Liver (tissue), 9 donors: ENCODE data around the gene NT5M. TPM values are rescaled to one million over a fixed set of nuclear protein-coding genes. Genes with fewer than 3 reads are reported as not detected.

Source experiments
- DNase-seq: peaks from one replicate; pipeline ENCODE4 v3.0.0-alpha.2; 2017; ENCODE audit warnings: low spot score
- H3K27ac ChIP-seq, 2 donors: one replicate each; pipeline ENCODE4 v1.7.0; 2013; ENCODE audit warnings: inconsistent platforms in 2 of 2, low read length in 2 of 2, control low read depth in 1 of 2, low read depth in 1 of 2, mild to moderate bottlenecking in 1 of 2
- H3K27me3 ChIP-seq, 4 donors: one replicate each; pipeline versions ENCODE4 v1.6.1 to v1.7.0; 2013; ENCODE audit warnings: low read length in 3 of 4, inconsistent platforms in 1 of 4, mild to moderate bottlenecking in 1 of 4, moderate library complexity in 1 of 4; ENCODE audit not compliant: control insufficient read depth in 4 of 4, insufficient read depth in 4 of 4
- H3K36me3 ChIP-seq, 4 donors: one replicate each; pipeline versions ENCODE4 v1.6.1 to v1.7.0; 2013; ENCODE audit warnings: low read length in 3 of 4, mild to moderate bottlenecking in 3 of 4, low read depth in 1 of 4, moderate library complexity in 1 of 4; ENCODE audit not compliant: control insufficient read depth in 4 of 4, insufficient read depth in 3 of 4
- H3K4me1 ChIP-seq, 4 donors: one replicate each; pipeline versions ENCODE4 v1.6.1 to v1.7.0; 2013; ENCODE audit warnings: low read length in 3 of 4, mild to moderate bottlenecking in 3 of 4, moderate library complexity in 1 of 4; ENCODE audit not compliant: control insufficient read depth in 4 of 4, insufficient read depth in 4 of 4
- H3K4me3 ChIP-seq, 3 donors: one replicate each; pipeline versions ENCODE4 v1.6.1 to v1.7.0; 2013; ENCODE audit warnings: low read length in 3 of 3, control low read depth in 1 of 3, low read depth in 1 of 3, mild to moderate bottlenecking in 1 of 3
- H3K9ac ChIP-seq, 2 donors: one replicate each; pipeline ENCODE4 v1.7.0; 2013; ENCODE audit warnings: low read length in 2 of 2, mild to moderate bottlenecking in 2 of 2, moderate library complexity in 2 of 2, control low read depth in 1 of 2, low read depth in 1 of 2
- H3K9me3 ChIP-seq, 4 donors: one replicate each; pipeline versions ENCODE4 v1.6.1 to v1.7.0; 2013; ENCODE audit warnings: low read length in 3 of 4; ENCODE audit not compliant: control insufficient read depth in 4 of 4
- EGR1 ChIP-seq, 2 donors: IDR thresholded peaks; 2 replicates each; pipeline ENCODE4 v1.6.1; 2016 to 2018; ENCODE audit warnings: antibody characterized with exemption in 2 of 2, low read depth in 2 of 2
- FOXA2 ChIP-seq: IDR thresholded peaks from 2 replicates; pipeline ENCODE4 v1.6.1; 2016; ENCODE audit warnings: antibody characterized with exemption
- GABPA ChIP-seq, 2 donors: IDR thresholded peaks in 1 of 2; conservative IDR thresholded peaks in 1 of 2; 2 replicates each; pipeline ENCODE4 v1.6.1; 2016; ENCODE audit warnings: antibody characterized with exemption in 2 of 2, mild to moderate bottlenecking in 1 of 2, moderate library complexity in 1 of 2
- HNF4A ChIP-seq, 2 donors: conservative IDR thresholded peaks; 2 replicates each; pipeline ENCODE4 v1.6.1; 2016; ENCODE audit warnings: antibody characterized with exemption in 2 of 2, mild to moderate bottlenecking in 2 of 2
- HNF4G ChIP-seq: IDR thresholded peaks from 2 replicates; pipeline ENCODE4 v1.6.1; 2016; ENCODE audit warnings: antibody characterized with exemption
- JUND ChIP-seq, 2 donors: IDR thresholded peaks; 2 replicates each; pipeline ENCODE4 v1.6.1; 2016; ENCODE audit warnings: antibody characterized with exemption in 2 of 2
- NR2F2 ChIP-seq: IDR thresholded peaks from 2 replicates; pipeline ENCODE4 v1.6.1; 2016; ENCODE audit warnings: antibody characterized with exemption
- RAD21 ChIP-seq, 2 donors: IDR thresholded peaks; 2 replicates each; pipeline ENCODE4 v1.6.1; 2016; ENCODE audit warnings: antibody characterized with exemption in 2 of 2, mild to moderate bottlenecking in 2 of 2
- RXRA ChIP-seq, 2 donors: IDR thresholded peaks; 2 replicates each; pipeline ENCODE4 v1.6.1; 2017 to 2018; ENCODE audit warnings: antibody characterized with exemption in 2 of 2, mild to moderate bottlenecking in 1 of 2
- SP1 ChIP-seq: IDR thresholded peaks from 2 replicates; pipeline ENCODE4 v1.6.1; 2018; ENCODE audit warnings: antibody characterized with exemption, mild to moderate bottlenecking
- TAF1 ChIP-seq: conservative IDR thresholded peaks from 2 replicates; pipeline ENCODE4 v1.6.1; 2016; ENCODE audit warnings: antibody characterized with exemption, mild to moderate bottlenecking
- WGBS: extraction: QIAGEN DNeasy Blood & Tissue Kit; methylation state at CpG from one replicate; pipeline ENCODE4 v1.1.7; 2013; 5-methylcytosine and 5-hydroxymethylcytosine counted together
- polyA plus RNA-seq, 2 donors: library from polyadenylated mRNA; stranded (reverse) in 1 of 2; unstranded in 1 of 2; fragments of 200-250 nt in 1 of 2; fragments of >200 nt in 1 of 2; fragmentation: Nextera tagmentation in 1 of 2; extraction: Ambion mirVana in 1 of 2; gene quantifications; one replicate each; pipeline versions ENCODE4 v1.2.1 to v1.2.3, GENCODE V29; 2013 to 2015
- total RNA-seq, 2 donors: library from RNA; depleted of rRNA; stranded (reverse); fragments of >200 nt; gene quantifications; one replicate each; pipeline ENCODE4 v1.2.3, GENCODE V29; 2014
- TF ChIP-seq, protein P1 (sequence below): IDR thresholded peaks from 2 replicates; pipeline ENCODE4 v1.6.1; 2016; ENCODE audit warnings: antibody characterized with exemption, mild to moderate bottlenecking
- TF ChIP-seq, protein P2 (sequence below): IDR thresholded peaks from 2 replicates; pipeline ENCODE4 v1.6.1; 2016; ENCODE audit warnings: antibody characterized with exemption
- TF ChIP-seq, protein P3 (sequence below): fragments of 150-350 bp; IDR thresholded peaks from 2 replicates; pipeline ENCODE4 v1.5.1; 2017; ENCODE audit warnings: improper control_type of control experiment, low read depth, low read length; ENCODE audit not compliant: missing input control
- TF ChIP-seq, protein P4 (sequence below): IDR thresholded peaks from 2 replicates; pipeline ENCODE4 v1.6.1; 2016; ENCODE audit warnings: antibody characterized with exemption
- TF ChIP-seq, protein P5 (sequence below): IDR thresholded peaks from 2 replicates; pipeline ENCODE4 v1.6.1; 2016; ENCODE audit warnings: antibody characterized with exemption
- donor health status: healthy.
- donor health status: healthy.
- donor health status: healthy.
- donor health status: healthy.
- donor health status: healthy.

Gene NT5M
- total and polyA plus RNA-seq, 4 donors, result 0.42 to 7.9 (median 0.66) TPM

DNA sequence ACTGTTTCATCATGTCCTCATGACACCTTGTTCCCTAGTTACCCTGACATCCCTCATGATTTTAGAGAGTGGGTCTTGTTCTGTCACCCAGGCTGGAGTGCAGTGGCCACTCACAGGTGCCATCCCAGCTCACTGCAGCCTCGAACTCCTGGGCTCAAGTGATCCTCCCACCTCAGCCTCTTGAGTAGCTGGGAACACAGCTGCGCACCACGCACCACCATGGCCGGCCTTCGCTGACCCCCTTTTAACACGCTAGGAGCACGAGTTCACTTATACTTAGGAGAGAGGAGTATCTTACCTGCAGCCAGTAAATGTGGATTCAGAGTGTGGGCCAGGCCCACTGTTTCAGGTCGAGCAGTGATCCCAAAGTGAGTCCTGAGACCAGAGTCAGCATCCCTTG, 21.4 kb downstream of the NT5M start:
- Histone ChIP-seq H3K27me3 (no peaks in the 10 kb centered on the region), H3K27ac (no peak overlapping the region), H3K9ac (no peak overlapping the region), H3K9me3 (no peaks in the 10 kb centered on the region), H3K36me3 (no peaks in the 10 kb centered on the region), H3K4me3 (no peak overlapping the region), H3K4me1 (no peaks in the 10 kb centered on the region)
- TF ChIP-seq, protein P1, sequence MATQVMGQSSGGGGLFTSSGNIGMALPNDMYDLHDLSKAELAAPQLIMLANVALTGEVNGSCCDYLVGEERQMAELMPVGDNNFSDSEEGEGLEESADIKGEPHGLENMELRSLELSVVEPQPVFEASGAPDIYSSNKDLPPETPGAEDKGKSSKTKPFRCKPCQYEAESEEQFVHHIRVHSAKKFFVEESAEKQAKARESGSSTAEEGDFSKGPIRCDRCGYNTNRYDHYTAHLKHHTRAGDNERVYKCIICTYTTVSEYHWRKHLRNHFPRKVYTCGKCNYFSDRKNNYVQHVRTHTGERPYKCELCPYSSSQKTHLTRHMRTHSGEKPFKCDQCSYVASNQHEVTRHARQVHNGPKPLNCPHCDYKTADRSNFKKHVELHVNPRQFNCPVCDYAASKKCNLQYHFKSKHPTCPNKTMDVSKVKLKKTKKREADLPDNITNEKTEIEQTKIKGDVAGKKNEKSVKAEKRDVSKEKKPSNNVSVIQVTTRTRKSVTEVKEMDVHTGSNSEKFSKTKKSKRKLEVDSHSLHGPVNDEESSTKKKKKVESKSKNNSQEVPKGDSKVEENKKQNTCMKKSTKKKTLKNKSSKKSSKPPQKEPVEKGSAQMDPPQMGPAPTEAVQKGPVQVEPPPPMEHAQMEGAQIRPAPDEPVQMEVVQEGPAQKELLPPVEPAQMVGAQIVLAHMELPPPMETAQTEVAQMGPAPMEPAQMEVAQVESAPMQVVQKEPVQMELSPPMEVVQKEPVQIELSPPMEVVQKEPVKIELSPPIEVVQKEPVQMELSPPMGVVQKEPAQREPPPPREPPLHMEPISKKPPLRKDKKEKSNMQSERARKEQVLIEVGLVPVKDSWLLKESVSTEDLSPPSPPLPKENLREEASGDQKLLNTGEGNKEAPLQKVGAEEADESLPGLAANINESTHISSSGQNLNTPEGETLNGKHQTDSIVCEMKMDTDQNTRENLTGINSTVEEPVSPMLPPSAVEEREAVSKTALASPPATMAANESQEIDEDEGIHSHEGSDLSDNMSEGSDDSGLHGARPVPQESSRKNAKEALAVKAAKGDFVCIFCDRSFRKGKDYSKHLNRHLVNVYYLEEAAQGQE, result no peak
- no peak for TF ChIP-seq SP1
- TF ChIP-seq GABPA (IDR thresholded peaks at IDR 0.05 in 1 of 2, conservative IDR thresholded peaks at IDR 0.05 in 1 of 2), result no peak
- TF ChIP-seq, protein P2, sequence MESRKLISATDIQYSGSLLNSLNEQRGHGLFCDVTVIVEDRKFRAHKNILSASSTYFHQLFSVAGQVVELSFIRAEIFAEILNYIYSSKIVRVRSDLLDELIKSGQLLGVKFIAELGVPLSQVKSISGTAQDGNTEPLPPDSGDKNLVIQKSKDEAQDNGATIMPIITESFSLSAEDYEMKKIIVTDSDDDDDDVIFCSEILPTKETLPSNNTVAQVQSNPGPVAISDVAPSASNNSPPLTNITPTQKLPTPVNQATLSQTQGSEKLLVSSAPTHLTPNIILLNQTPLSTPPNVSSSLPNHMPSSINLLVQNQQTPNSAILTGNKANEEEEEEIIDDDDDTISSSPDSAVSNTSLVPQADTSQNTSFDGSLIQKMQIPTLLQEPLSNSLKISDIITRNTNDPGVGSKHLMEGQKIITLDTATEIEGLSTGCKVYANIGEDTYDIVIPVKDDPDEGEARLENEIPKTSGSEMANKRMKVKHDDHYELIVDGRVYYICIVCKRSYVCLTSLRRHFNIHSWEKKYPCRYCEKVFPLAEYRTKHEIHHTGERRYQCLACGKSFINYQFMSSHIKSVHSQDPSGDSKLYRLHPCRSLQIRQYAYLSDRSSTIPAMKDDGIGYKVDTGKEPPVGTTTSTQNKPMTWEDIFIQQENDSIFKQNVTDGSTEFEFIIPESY, result no peak
- TF ChIP-seq, protein P3, sequence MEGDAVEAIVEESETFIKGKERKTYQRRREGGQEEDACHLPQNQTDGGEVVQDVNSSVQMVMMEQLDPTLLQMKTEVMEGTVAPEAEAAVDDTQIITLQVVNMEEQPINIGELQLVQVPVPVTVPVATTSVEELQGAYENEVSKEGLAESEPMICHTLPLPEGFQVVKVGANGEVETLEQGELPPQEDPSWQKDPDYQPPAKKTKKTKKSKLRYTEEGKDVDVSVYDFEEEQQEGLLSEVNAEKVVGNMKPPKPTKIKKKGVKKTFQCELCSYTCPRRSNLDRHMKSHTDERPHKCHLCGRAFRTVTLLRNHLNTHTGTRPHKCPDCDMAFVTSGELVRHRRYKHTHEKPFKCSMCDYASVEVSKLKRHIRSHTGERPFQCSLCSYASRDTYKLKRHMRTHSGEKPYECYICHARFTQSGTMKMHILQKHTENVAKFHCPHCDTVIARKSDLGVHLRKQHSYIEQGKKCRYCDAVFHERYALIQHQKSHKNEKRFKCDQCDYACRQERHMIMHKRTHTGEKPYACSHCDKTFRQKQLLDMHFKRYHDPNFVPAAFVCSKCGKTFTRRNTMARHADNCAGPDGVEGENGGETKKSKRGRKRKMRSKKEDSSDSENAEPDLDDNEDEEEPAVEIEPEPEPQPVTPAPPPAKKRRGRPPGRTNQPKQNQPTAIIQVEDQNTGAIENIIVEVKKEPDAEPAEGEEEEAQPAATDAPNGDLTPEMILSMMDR, result no peak
- TF ChIP-seq HNF4G, result no peak
- TF ChIP-seq JUND (IDR thresholded peaks at IDR 0.05), result no peak
- TF ChIP-seq, protein P4, sequence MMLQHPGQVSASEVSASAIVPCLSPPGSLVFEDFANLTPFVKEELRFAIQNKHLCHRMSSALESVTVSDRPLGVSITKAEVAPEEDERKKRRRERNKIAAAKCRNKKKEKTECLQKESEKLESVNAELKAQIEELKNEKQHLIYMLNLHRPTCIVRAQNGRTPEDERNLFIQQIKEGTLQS, result no peak
- DNase-seq, result no peak
- WGBS, result 97% methylated on average over 8 of the region's 8 CpGs

DNA sequence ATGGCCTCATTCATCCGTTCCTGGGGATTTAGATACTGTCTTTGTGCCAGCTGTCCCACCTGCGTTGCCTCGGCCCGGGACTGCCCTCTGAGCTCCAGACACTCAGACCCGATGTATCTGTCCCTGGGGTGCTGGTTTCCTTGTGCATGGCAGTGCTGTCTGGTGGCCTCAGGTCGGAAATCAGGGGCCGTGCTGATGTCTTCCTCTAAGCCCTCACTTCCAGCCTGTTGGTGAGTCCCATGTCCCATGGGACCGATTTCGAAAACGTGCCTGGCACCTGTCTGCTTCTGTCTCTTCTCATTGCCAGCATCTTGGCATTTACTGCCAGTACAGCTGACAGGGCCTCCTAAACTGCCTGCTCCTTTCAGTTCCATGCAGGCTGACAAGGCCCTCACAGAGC, 22.1 kb downstream of the NT5M start:
- Histone ChIP-seq H3K4me3 (no peak overlapping the region), H3K27ac (no peak overlapping the region), H3K27me3 (no peaks in the 10 kb centered on the region), H3K9ac (no peak overlapping the region), H3K9me3 (no peaks in the 10 kb centered on the region), H3K36me3 (no peaks in the 10 kb centered on the region), H3K4me1 (no peaks in the 10 kb centered on the region)
- 97% methylated on average over 10 of the region's 10 CpGs for WGBS
- DNase-seq, result no peak
- TF ChIP-seq, protein P2, result no peak
- TF ChIP-seq, protein P5, sequence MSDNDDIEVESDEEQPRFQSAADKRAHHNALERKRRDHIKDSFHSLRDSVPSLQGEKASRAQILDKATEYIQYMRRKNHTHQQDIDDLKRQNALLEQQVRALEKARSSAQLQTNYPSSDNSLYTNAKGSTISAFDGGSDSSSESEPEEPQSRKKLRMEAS, result no peak
- TF ChIP-seq HNF4A (conservative IDR thresholded peaks at IDR 0.05) (no peak), GABPA (IDR thresholded peaks at IDR 0.05 in 1 of 2, conservative IDR thresholded peaks at IDR 0.05 in 1 of 2) (no peak), TAF1 (no peak), RAD21 (IDR thresholded peaks at IDR 0.05) (no peak), EGR1 (IDR thresholded peaks at IDR 0.05; ENCODE audit: low read depth in 2 of 2) (no peak), RXRA (IDR thresholded peaks at IDR 0.05) (no peak), NR2F2 (no peak), FOXA2 (no peak)
- TF ChIP-seq, protein P1, result no peak
- TF ChIP-seq, protein P3, result no peak
